Prostate gland (tissue), 2 donors: ENCODE data around the gene HSDL2.

ENCODE experiments used
- CTCF ChIP-seq, 4 experiments: fragments of 200-600 bp in 2 of 4; fragments of 450-650 bp in 2 of 4; sonication (generic) in 2 of 4; IDR thresholded peaks; 1 replicate in 3 of 4; 2 replicates in 1 of 4; pipeline ENCODE4 v1.5.1; 2016 to 2019; ENCODE audit warnings: antibody characterized with exemption in 4 of 4, mild to moderate bottlenecking in 2 of 4, moderate library complexity in 2 of 4
- POLR2A ChIP-seq: fragments of 450-650 bp; IDR thresholded peaks from one replicate; pipeline ENCODE4 v1.6.1; 2016; ENCODE audit warnings: antibody characterized with exemption, mild to moderate bottlenecking
- POLR2AphosphoS5 ChIP-seq: sonication (generic); formaldehyde crosslinking; IDR thresholded peaks from one replicate; pipeline ENCODE4 v1.6.1; 2017; ENCODE audit warnings: antibody characterized with exemption

GRCh38 chr9:112473986-112474385 lies 94.1 kb downstream of the HSDL2 start:
- TF ChIP-seq POLR2AphosphoS5, result no peak
- TF ChIP-seq CTCF (IDR thresholded peaks at IDR 0.05), result no peak
- TF ChIP-seq POLR2A, result no peak
